Karpas-422 (cell line): ENCODE measurements around the gene IPPK. TPM values are rescaled to one million over a fixed set of nuclear protein-coding genes. Genes with fewer than 3 reads are reported as not detected.
"Not testable (repeated sequence)": the region's sequence is repeated elsewhere in the genome, so short reads cannot be mapped to it uniquely, and the experiment has no call there.

Source experiments
- DNase-seq: peaks from one replicate; pipeline ENCODE4 v3.0.0-alpha.2; 2015
- H2AFZ ChIP-seq: fragments of 200-600 bp; sonication (generic); 2 replicates; pipeline ENCODE4 v1.6.1; 2014; ENCODE audit warnings: antibody characterized with exemption, low read length, mixed read lengths
- H3K27ac ChIP-seq: fragments of 200-600 bp; sonication (generic); 2 replicates; pipeline ENCODE4 v1.5.1; 2014; ENCODE audit warnings: mild to moderate bottlenecking, low read length, moderate library complexity
- H3K27me3 ChIP-seq: fragments of 200-600 bp; sonication (generic); 2 replicates; pipeline ENCODE4 v1.6.1; 2014; ENCODE audit warnings: low read length, mixed read lengths
- H3K36me3 ChIP-seq: fragments of 200-600 bp; sonication (generic); 2 replicates; pipeline ENCODE4 v1.6.1; 2014; ENCODE audit warnings: low read length, mixed read lengths; ENCODE audit not compliant: insufficient read depth
- H3K4me1 ChIP-seq: fragments of 200-600 bp; sonication (generic); 2 replicates; pipeline ENCODE4 v1.6.1; 2014; ENCODE audit warnings: mild to moderate bottlenecking, low read length, mixed read lengths
- H3K4me2 ChIP-seq: fragments of 200-600 bp; sonication (generic); 2 replicates; pipeline ENCODE4 v1.6.1; 2014; ENCODE audit warnings: low read length, low read depth, mild to moderate bottlenecking; ENCODE audit not compliant: poor library complexity, severe bottlenecking
- H3K4me3 ChIP-seq: fragments of 200-600 bp; sonication (generic); 2 replicates; pipeline ENCODE4 v1.5.1; 2014; ENCODE audit warnings: mild to moderate bottlenecking, antibody characterized with exemption, low read length, mixed read lengths
- H3K79me2 ChIP-seq: fragments of 200-600 bp; sonication (generic); 2 replicates; pipeline ENCODE4 v1.6.1; 2014; ENCODE audit warnings: mild to moderate bottlenecking, low read length, mixed read lengths
- H3K9ac ChIP-seq: fragments of 200-600 bp; sonication (generic); 2 replicates; pipeline ENCODE4 v1.6.0; 2014; ENCODE audit warnings: low read length
- H3K9me2 ChIP-seq: fragments of 200-600 bp; sonication (generic), shearing (Covaris generic); replicated peaks from 2 replicates; pipeline ENCODE4 v1.6.0; 2014; ENCODE audit warnings: mild to moderate bottlenecking, low read length, moderate library complexity; ENCODE audit not compliant: insufficient read depth
- H3K9me3 ChIP-seq: fragments of 300-700, 200-600 bp; sonication (generic); 2 replicates; pipeline ENCODE4 v1.6.1; 2014; ENCODE audit warnings: low read length, mixed read lengths
- H4K20me1 ChIP-seq: fragments of 200-600 bp; sonication (generic); 2 replicates; pipeline ENCODE4 v1.6.1; 2014; ENCODE audit warnings: mild to moderate bottlenecking, antibody characterized with exemption, low read length, low read depth; ENCODE audit not compliant: insufficient read depth
- total RNA-seq: library from RNA; depleted of rRNA; stranded (reverse); fragments of >200 nt; shearing (Covaris generic); gene quantifications from 2 replicates; pipeline ENCODE4 v1.2.3, GENCODE V29; 2014; ENCODE audit warnings: low replicate concordance

Gene IPPK
- total RNA-seq, 1 experiment from 2014 or later: 18.3 TPM

DNA sequence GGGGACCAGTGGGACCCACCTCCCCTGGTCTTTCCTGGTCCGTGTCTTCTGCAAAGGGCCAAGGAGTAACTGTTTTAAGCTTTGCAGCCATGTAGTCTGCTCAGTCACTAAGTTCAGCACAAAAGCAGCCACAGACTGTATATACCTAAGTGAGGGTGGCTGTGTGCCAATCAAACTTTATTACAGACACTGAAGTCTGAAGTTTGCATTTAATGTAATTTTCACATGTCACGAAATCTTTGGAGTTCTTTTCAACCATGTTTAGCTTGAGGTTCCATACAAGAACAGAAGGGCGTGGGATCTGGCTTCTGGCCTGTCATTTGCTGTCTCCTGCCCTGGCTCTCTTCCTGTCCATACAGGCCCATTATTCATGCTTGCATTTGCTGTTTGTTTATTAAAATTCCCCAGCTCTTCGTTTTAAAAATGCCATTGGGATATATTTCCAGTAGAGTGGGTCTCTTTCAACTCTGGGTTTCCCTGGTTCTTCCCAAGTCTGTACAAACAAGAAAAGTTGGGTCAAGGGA is 69.9 kb downstream of the IPPK start:
- H3K9me2 ChIP-seq: no peaks in the 10 kb centered on the region
- no peak overlapping the region for H3K4me2 ChIP-seq
- no peaks in the 10 kb centered on the region for H4K20me1 ChIP-seq
- no peak for DNase-seq
- H3K79me2 ChIP-seq: no peaks in the 10 kb centered on the region
- H3K9me3 ChIP-seq: peaks cover 1% of the 10 kb centered on the region; the same call in 1 of the 2 replicates
- no peaks in the 10 kb centered on the region for H3K27me3 ChIP-seq
- no peak overlapping the region for H3K9ac ChIP-seq
- H3K27ac ChIP-seq: no peak overlapping the region
- H3K4me1 ChIP-seq: peaks cover 14% of the 10 kb centered on the region; the same call in 1 of the 2 replicates
- H2AFZ ChIP-seq: no peak overlapping the region
- H3K4me3 ChIP-seq: no peak overlapping the region
- H3K36me3 ChIP-seq: no peaks in the 10 kb centered on the region

DNA sequence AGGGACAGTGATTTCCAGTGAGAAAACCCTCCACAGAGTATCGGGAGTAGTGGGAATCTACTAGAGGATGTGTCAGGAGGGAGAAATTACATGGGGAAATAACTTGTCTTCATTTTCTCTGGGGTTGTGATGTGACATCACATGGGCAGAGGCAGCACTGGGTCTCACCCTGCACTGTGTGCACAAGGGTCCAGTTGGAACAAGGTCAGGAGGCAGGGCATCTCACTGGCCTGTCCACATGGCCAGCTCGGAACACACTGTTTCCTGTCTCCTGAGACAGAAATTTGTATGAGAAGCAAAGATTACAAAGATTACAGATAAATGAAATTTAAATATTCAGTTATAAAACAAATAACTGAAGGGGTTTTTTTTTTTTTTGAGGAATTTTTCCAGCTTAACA is 71.5 kb downstream of the IPPK start:
- Histone ChIP-seq H3K36me3 (no peaks in the 10 kb centered on the region), H3K9me3 (no peaks in the 10 kb centered on the region; the same call in 1 of the 2 replicates), H3K4me3 (no peak overlapping the region), H4K20me1 (no peaks in the 10 kb centered on the region), H3K79me2 (no peaks in the 10 kb centered on the region), H3K27me3 (no peaks in the 10 kb centered on the region), H3K4me2 (no peak overlapping the region), H3K9ac (no peak overlapping the region), H3K4me1 (peaks cover 14% of the 10 kb centered on the region; the same call in 1 of the 2 replicates), H3K27ac (no peak overlapping the region), H3K9me2 (no peaks in the 10 kb centered on the region), H2AFZ (no peak overlapping the region)
- DNase-seq: no peak

DNA sequence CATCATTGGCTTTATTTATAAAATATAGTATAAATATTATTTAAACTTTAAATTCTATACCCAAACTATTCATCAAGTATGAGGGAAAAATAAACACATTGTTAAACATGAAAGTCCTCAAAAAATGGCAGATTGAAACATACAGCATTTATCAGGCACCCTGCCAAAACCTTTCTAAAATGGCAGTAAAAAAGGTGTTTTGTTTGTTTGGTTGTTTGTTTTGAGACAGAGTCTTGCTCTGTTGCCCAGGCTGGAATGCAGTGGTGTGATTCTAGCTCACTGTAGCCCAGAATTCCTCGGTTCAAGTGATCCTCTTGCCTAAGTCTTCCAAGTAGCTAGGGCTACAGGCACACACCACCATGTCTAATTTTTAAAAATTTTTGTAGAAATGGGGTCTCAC is 74.0 kb downstream of the IPPK start:
- H3K36me3 ChIP-seq: no peaks in the 10 kb centered on the region
- H3K9me2 ChIP-seq: no peaks in the 10 kb centered on the region
- no peak overlapping the region for H3K4me2 ChIP-seq
- no peaks in the 10 kb centered on the region for H3K79me2 ChIP-seq
- no peak overlapping the region for H3K4me3 ChIP-seq
- H3K4me1 ChIP-seq: peaks cover 14% of the 10 kb centered on the region; the same call in 1 of the 2 replicates
- H3K9me3 ChIP-seq: no peaks in the 10 kb centered on the region
- H4K20me1 ChIP-seq: no peaks in the 10 kb centered on the region
- no peak for DNase-seq
- H3K27ac ChIP-seq: no peak overlapping the region
- H3K9ac ChIP-seq: no peak overlapping the region
- no peaks in the 10 kb centered on the region for H3K27me3 ChIP-seq
- no peak overlapping the region for H2AFZ ChIP-seq

DNA sequence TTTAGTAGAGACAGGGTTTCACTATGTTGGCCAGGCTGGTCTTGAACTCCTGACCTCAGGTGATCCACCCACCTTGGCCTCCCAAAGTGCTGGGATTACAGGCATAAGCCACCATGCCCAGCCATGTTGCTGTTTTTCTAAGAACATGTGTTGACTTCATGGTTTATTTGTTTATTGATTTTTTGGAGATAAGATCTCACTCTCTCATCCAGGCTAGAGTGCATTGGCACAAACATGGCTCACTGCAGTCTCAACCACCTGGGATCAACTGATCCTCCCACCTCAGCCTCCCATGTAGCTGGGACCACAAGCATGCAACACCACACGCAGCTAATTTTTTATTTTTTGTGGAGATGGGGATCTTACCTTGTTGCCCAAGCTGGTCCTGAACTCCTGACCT is 74.9 kb downstream of the IPPK start:
- not testable (repeated sequence) for H3K9me2 ChIP-seq, H3K27me3 ChIP-seq, H3K4me3 ChIP-seq, H3K36me3 ChIP-seq, H3K4me2 ChIP-seq, H4K20me1 ChIP-seq, H3K79me2 ChIP-seq, H3K27ac ChIP-seq, H3K9me3 ChIP-seq, H2AFZ ChIP-seq, H3K9ac ChIP-seq, DNase-seq
- H3K4me1 ChIP-seq: peaks cover 14% of the 10 kb centered on the region; the same call in 1 of the 2 replicates

DNA sequence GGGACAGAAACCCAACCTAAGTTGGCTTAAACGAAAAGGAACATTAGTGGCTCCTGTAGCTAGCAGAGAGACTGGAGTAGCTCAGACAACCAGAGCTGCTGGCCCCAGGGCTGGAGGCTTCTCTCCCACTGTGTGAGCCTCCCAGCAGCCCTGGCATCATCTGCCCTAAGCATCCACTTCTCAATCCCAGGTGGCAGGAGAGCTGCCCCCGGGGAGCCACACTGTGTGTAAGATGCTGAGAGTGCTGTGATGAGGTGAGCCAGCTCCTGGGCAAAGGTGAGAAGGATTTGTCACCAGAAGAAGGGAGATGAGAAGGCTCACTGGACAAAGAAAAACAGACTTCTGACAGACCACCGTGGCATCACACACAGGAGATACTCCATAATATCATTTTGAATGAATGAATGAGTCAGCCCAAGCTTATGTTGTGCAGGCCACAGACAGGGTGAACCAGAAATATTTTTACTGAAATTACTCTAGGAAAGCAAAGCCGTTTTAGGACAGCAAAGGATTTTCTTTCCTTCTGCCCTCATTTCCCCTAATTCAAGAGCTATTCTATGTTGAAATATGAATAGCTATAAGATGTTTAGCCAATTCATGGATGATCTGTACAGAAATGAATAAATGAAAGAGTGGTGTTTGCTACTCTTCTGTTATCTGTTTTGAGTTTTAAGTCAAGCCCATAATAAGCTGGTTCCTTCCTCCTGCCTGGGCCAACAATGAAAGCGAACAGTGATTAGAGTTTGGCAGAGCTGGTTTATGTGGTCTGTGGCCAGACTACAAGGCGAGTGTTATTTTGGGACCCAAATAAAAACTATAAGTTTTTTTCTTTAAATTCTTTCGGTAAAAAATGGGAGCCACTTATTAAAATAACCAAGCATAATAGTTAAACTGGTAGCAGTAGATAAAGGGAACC is 76.7 kb downstream of the IPPK start:
- H3K27me3 ChIP-seq: no peaks in the 10 kb centered on the region
- no peak overlapping the region for H3K4me3 ChIP-seq
- DNase-seq: no peak
- no peak overlapping the region for H3K4me2 ChIP-seq
- H3K9me3 ChIP-seq: no peaks in the 10 kb centered on the region
- no peak overlapping the region for H2AFZ ChIP-seq
- no peak overlapping the region for H3K9ac ChIP-seq
- H3K79me2 ChIP-seq: no peaks in the 10 kb centered on the region
- peaks cover 14% of the 10 kb centered on the region; the same call in 1 of the 2 replicates for H3K4me1 ChIP-seq
- no peak overlapping the region; the same call in 1 of the 2 replicates for H3K27ac ChIP-seq
- H3K9me2 ChIP-seq: no peaks in the 10 kb centered on the region
- H4K20me1 ChIP-seq: no peaks in the 10 kb centered on the region
- no peaks in the 10 kb centered on the region for H3K36me3 ChIP-seq

DNA sequence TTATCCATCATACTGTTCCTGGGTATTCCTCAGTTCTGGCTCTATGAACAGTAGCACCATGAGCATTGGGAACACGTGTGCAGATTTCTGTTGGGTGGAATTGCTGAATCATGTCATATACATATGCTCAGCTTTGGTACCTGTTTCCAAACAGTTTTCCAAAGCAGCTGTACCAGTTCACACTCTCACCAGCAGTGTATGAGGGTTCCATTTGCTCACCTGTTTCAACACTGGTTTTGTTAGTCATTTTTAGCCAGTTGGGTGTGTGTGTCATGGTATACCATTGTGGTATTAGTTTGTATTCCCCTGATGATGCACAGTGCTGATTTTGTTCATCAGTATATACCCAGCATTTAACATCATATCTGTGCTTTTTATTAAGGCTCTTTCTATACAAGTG is 77.4 kb downstream of the IPPK start:
- Histone ChIP-seq H3K27me3 (no peaks in the 10 kb centered on the region), H3K9ac (no peak overlapping the region), H4K20me1 (no peaks in the 10 kb centered on the region), H3K9me2 (no peaks in the 10 kb centered on the region), H3K4me3 (no peak overlapping the region), H3K9me3 (no peaks in the 10 kb centered on the region), H2AFZ (no peak overlapping the region), H3K4me2 (no peak overlapping the region), H3K27ac (no peak overlapping the region), H3K4me1 (peaks cover 9% of the 10 kb centered on the region; the same call in 1 of the 2 replicates), H3K36me3 (no peaks in the 10 kb centered on the region), H3K79me2 (no peaks in the 10 kb centered on the region)
- DNase-seq: no peak

DNA sequence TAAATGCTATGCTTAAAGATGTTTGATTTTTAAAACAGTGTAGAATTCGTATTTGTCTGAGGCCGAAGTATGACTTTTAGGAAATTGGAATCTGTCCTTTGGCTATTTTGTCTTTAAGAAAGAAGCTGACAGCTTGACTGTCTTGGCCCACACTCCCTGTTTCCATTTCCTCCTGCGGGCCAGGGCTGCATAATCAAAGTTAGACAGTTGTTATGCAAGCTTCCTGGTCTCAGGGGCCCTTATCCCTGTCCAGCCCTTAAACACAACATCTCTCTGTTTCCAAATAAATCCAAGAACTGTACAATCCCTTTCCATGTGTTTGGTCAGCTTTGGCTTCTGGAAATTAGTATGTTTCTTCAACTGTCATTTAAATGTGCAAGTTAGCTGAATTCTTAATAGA is 79.6 kb downstream of the IPPK start:
- H3K9me2 ChIP-seq: no peaks in the 10 kb centered on the region
- H3K27me3 ChIP-seq: no peaks in the 10 kb centered on the region
- no peak overlapping the region for H3K27ac ChIP-seq
- no peaks in the 10 kb centered on the region for H3K9me3 ChIP-seq
- no peak overlapping the region for H3K4me3 ChIP-seq
- H3K79me2 ChIP-seq: no peaks in the 10 kb centered on the region
- no peak for DNase-seq
- no peaks in the 10 kb centered on the region for H3K36me3 ChIP-seq
- no peak overlapping the region for H2AFZ ChIP-seq
- H3K4me1 ChIP-seq: no peaks in the 10 kb centered on the region
- no peak overlapping the region for H3K4me2 ChIP-seq
- no peaks in the 10 kb centered on the region for H4K20me1 ChIP-seq
- H3K9ac ChIP-seq: no peak overlapping the region

DNA sequence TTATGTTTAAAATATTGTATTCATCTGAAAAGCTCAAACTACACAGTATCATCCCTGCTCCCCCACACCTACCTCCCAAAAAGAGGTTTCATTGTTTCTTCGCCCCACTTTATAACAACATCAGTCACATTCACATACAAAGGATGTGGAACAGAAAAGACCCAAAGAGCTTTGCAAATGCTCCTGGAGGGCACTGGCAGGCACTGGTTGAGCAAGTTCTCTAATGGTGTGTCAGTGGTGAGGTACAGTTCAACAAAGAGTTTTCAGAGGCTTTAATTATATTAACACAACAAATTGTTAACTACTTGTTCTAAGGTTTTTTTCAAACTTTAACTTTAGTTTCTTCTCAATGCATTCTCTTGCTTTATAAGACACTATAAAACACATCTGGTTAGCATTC is 80.0 kb downstream of the IPPK start:
- no peaks in the 10 kb centered on the region for H3K36me3 ChIP-seq
- no peak overlapping the region for H3K27ac ChIP-seq
- no peak overlapping the region for H2AFZ ChIP-seq

More for the DNA sequence above, 80.0 kb downstream of the IPPK start:
- no peaks in the 10 kb centered on the region for H3K9me2 ChIP-seq
- no peak overlapping the region for H3K9ac ChIP-seq
- H3K4me1 ChIP-seq: no peaks in the 10 kb centered on the region
- no peaks in the 10 kb centered on the region for H3K79me2 ChIP-seq
- H3K9me3 ChIP-seq: no peaks in the 10 kb centered on the region
- H3K4me3 ChIP-seq: no peak overlapping the region
- H3K4me2 ChIP-seq: no peak overlapping the region
- no peaks in the 10 kb centered on the region for H4K20me1 ChIP-seq
- DNase-seq: no peak
- no peaks in the 10 kb centered on the region for H3K27me3 ChIP-seq
